HG03139 (cell line): ENCODE data around the gene IFIT3.

Experiments
- ATAC-seq: cut with Tn5 transposase; IDR thresholded peaks from one replicate; pipeline ENCODE4 v1.9.1; 2021; ENCODE audit not compliant: unreplicated experiment

Gene IFIT3

GRCh38 chr10:89389254-89389653 lies 61.5 kb downstream of the IFIT3 start:
- no peak for ATAC-seq
